ENCODE measurements around the gene KSR1.

DNA sequence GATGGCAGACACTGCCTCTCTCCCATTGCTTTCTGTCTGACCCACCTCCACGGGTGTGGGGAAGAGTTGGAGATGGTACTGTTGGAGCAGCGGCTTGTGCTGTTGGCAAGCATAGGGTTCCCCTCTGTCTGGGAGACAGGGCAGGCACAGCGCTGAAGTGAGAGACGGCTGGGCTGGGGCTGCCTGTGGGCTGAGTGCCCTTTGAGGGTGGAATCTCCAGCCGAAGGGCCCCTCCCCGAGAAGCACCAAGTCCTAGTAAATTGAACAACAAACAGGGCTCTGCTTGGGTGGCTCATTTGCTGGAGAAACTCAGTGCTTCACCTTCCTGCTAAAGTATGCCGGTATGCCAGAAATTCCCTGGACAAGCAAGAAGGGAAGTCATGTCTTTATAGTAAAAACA, 79.7 kb downstream of the KSR1 start:
- no peak for TF ChIP-seq EZH2 (IDR thresholded peaks at IDR 0.05)
- TF ChIP-seq POLR2AphosphoS5 (IDR thresholded peaks at IDR 0.05; ENCODE audit: borderline replicate concordance, low read depth, low read length) = no peak
- TF ChIP-seq FOXP2 (optimal IDR thresholded peaks at IDR 0.05; ENCODE audit: control extremely low read depth, extremely low read length, insufficient read depth) = no peak
